PFSK-1 (cell line): Measurements from ENCODE around the gene TMEM190.

ENCODE experiments used
- FOXP2 ChIP-seq: optimal IDR thresholded peaks from 2 replicates; pipeline ENCODE3; 2011; ENCODE audit warnings: borderline replicate concordance, control low read depth, inconsistent platforms; ENCODE audit not compliant: insufficient read depth; ENCODE audit errors: extremely low read length, extremely low read depth
- POLR2AphosphoS5 ChIP-seq: IDR thresholded peaks from 2 replicates; pipeline ENCODE4 v1.6.1; 2012; ENCODE audit warnings: low read depth, mild to moderate bottlenecking, control low read depth, low read length, moderate library complexity
- SIN3A ChIP-seq: IDR thresholded peaks from 2 replicates; pipeline ENCODE4 v1.6.1; 2012; ENCODE audit warnings: mild to moderate bottlenecking, low read length, moderate library complexity, borderline replicate concordance; ENCODE audit not compliant: insufficient read depth
- TAF1 ChIP-seq: IDR thresholded peaks from 2 replicates; pipeline ENCODE4 v1.6.1; 2012; ENCODE audit warnings: low read length, control low read depth, borderline replicate concordance; ENCODE audit not compliant: insufficient read depth
- TF ChIP-seq, protein P1 (sequence below), 2 experiments: IDR thresholded peaks; 2 replicates each; pipeline versions ENCODE4 v1.6.1 to v1.8.0; 2011 to 2012; ENCODE audit warnings: low read depth in 2 of 2, low read length in 2 of 2, control low read depth in 1 of 2, inconsistent platforms in 1 of 2, mild to moderate bottlenecking in 1 of 2, moderate library complexity in 1 of 2; ENCODE audit not compliant: insufficient read depth in 1 of 2

The TMEM190 gene

DNA sequence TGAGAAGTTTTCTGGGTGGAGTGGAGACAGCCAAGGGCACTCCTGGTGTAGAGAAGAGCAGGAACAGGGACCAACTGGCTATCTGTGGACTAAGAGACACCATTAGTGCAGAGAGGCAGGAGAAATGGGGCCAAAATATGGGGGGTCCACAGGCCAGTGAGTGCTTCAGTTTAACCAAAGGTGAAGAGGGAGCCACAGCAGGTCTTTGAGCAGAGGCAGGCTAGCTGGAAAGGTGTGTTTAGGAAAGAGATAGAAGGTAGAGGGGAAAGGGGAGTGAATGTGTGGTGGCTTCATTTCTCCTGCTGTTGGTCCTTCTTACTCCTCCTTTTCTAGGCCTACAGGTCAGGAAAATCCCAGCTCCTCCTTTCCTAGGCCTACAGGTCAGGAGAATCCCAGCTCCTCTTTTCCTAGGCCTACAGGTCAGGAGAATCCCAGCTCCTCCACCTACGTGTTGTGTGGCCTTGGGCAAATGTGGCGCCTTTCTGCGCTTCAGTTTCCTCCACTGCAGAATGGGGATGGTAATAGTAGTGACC, 6.0 kb downstream of the TMEM190 start:
- no peak for TF ChIP-seq FOXP2
- TF ChIP-seq, protein P1, sequence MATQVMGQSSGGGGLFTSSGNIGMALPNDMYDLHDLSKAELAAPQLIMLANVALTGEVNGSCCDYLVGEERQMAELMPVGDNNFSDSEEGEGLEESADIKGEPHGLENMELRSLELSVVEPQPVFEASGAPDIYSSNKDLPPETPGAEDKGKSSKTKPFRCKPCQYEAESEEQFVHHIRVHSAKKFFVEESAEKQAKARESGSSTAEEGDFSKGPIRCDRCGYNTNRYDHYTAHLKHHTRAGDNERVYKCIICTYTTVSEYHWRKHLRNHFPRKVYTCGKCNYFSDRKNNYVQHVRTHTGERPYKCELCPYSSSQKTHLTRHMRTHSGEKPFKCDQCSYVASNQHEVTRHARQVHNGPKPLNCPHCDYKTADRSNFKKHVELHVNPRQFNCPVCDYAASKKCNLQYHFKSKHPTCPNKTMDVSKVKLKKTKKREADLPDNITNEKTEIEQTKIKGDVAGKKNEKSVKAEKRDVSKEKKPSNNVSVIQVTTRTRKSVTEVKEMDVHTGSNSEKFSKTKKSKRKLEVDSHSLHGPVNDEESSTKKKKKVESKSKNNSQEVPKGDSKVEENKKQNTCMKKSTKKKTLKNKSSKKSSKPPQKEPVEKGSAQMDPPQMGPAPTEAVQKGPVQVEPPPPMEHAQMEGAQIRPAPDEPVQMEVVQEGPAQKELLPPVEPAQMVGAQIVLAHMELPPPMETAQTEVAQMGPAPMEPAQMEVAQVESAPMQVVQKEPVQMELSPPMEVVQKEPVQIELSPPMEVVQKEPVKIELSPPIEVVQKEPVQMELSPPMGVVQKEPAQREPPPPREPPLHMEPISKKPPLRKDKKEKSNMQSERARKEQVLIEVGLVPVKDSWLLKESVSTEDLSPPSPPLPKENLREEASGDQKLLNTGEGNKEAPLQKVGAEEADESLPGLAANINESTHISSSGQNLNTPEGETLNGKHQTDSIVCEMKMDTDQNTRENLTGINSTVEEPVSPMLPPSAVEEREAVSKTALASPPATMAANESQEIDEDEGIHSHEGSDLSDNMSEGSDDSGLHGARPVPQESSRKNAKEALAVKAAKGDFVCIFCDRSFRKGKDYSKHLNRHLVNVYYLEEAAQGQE (IDR thresholded peaks at IDR 0.05; ENCODE audit: insufficient read depth in 1 of 2, low read depth in 2 of 2, low read length in 2 of 2): no peak
- TF ChIP-seq SIN3A: no peak

DNA sequence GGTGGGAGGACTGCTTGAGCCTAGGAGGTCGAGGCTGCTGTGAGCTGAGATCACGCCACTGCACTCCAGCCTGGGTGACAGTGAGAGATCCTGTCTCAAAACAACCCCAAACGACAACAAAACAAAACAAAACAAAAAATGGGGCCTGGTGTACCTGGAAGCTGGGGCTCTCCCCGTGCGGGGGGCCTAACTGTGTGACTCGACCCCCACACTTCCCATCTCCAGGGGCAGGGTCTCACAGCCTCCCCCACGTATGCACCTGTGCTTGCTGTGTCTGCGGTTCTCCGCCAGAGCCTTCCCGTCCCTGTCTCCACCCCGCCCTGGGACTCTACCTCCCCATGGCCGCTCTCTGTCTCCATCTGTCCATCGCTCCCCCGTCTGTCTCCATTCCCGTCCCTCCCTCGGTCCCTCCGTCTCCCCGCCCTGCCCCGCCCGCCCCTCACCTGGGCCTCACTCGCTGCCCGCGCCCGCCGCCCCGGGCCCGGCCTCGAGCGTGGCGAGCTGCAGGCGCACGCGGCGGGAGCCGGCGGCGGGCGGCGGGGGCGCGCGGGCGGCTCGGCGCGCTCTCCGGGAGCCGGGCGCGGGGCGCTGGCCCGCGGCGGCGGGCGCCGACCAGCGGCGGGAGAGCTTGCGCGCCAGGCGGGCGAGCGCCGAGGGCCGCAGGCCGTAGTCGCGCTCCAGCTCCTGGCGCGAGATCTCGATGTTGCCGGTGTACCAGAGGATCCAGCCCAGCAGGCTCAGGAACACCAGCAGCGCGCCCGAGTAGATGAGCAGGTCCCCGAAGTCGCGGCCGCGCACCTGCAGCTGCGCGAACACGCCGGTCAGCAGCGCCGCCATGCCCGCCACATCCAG, 6.9 kb downstream of the TMEM190 start:
- TF ChIP-seq, protein P1 (IDR thresholded peaks at IDR 0.05; ENCODE audit: insufficient read depth in 1 of 2, low read depth in 2 of 2, low read length in 2 of 2): no peak
- TF ChIP-seq POLR2AphosphoS5 (no peak), TAF1 (no peak), SIN3A (no peak), FOXP2 (no peak)

DNA sequence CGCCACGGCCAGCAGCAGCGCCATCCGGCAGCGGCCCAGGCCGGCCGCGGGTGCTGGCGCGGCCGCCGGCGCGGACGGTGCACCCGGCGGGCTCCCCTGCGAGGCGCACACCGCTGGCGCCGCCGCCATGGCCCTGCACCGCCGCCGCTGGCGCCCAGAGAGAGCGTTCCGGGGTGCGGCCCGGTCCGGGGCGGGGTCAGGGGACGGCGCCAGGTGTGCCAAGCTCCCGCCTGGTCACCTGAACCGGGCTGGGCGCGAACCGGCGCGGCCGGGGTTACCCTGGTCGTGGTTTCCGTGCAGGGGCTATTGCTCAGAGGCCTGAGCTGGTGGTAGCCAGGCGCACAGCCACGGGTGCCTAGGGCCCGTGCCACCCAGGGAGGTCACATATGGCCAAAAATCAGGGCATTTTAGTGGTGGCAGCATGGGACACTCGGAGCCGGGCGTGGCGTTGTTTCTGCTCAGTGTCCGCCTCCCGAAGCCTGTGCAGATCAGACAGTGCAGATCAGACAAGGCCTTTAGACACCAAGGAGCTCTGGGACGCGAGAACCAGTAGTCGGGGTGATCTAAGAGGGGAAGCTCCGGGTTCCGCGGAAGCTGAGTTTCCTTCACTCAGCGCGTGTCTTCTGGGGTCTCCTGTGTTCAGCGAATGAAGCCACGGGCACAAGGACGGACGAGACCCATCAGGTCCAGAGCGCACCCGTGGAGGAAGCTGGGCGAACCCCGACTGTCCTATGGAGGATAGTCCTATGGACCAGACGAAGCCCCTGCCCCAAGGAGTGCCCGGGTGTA, 7.7 kb downstream of the TMEM190 start, which contains the start of gene TMEM238:
Gene TMEM238 (minus strand): TSS at position 162 of the 789 bp plus-strand sequence. CDS start 33 bp downstream, at position 129.
- TF ChIP-seq, protein P1 (IDR thresholded peaks at IDR 0.05; ENCODE audit: insufficient read depth in 1 of 2, low read depth in 2 of 2, low read length in 2 of 2): no peak
- TF ChIP-seq POLR2AphosphoS5 (no peak), SIN3A (no peak), FOXP2 (no peak), TAF1 (no peak)

DNA sequence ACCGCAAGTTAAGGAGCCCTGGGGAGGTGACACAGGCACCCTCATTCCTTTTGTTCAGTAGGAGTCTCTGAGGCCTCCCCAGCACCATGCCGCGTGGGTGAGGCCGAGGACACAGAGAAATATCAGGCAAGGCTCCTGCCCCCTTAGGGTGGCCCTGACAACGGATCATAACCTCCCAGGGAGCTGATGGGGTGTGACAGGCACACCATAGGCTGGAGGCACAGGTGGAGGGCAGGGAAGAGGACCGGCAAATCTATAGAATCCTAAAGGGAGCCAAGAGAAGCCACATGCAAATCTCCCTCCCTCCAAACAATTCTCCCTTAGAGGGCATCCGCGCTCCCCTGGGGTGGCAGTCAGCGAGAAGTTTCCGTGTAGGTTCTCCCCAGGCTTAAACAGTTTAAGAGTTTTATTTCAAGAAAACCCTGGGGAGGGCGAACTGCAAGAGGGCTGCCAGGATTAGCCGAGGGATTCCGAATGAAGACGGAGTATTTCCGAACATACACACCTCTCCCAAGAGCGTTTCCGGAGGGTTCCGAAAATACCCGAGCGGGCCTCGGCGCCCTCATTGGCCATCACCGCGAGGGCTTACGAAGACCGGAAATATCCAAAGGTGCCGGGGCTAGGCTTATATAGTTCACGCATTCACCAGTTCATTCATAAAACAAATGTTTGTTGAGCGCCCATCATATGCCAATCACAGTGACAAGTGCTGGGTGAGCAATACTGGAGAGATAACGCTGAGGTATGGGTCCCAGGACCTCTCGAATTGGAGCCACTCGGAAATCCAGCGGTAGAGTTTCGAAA, 8.5 kb downstream of the TMEM190 start:
- TF ChIP-seq FOXP2: no peak
- no peak for TF ChIP-seq SIN3A
- TF ChIP-seq POLR2AphosphoS5: no peak; the same call in 1 of the 2 replicates
- TF ChIP-seq TAF1: 0 out of 2 replicates have a peak, but pooled peaks have one; percentile 32
